ENCODE data around the gene C4A.

DNA sequence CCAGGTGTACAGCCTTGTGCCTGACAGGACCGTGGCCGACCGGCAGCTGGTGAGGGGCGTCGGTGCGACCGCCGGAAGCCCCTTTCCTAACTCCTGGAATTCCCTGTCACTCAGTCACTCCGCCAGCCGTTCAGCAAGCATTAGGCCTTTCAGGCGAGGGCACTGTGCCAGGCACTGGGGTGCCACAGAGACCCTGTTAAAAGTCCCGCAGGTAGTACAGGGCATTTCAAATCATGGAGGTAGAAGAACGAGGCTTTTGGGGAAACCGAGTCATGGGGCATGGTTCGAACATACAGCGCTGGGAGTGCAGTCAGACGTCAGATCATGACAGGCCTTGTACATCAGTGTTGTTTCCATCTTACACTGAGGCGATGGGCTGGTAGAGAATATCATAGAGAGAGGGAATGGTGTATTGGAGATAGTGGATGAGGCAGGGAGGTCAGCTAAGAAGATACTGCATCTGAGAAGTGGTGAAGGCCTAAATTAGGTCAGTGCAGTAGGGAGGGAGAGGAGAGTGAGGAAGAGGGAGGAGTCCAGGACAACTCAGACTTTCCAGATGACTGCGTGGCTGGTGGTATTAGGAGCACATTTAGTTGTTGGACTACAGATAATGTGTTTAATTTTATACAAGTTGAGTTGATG is 9.0 kb upstream of the C4A start:
- no peak for TF ChIP-seq POLR2A (IDR thresholded peaks at IDR 0.05)
- TF ChIP-seq, protein P1, sequence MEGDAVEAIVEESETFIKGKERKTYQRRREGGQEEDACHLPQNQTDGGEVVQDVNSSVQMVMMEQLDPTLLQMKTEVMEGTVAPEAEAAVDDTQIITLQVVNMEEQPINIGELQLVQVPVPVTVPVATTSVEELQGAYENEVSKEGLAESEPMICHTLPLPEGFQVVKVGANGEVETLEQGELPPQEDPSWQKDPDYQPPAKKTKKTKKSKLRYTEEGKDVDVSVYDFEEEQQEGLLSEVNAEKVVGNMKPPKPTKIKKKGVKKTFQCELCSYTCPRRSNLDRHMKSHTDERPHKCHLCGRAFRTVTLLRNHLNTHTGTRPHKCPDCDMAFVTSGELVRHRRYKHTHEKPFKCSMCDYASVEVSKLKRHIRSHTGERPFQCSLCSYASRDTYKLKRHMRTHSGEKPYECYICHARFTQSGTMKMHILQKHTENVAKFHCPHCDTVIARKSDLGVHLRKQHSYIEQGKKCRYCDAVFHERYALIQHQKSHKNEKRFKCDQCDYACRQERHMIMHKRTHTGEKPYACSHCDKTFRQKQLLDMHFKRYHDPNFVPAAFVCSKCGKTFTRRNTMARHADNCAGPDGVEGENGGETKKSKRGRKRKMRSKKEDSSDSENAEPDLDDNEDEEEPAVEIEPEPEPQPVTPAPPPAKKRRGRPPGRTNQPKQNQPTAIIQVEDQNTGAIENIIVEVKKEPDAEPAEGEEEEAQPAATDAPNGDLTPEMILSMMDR (IDR thresholded peaks at IDR 0.05) = no peak
